Mesendoderm (in vitro differentiated cells): ENCODE measurements around the gene TCF7L2.
A peak's percentile ranks its signal among the peaks of the same experiment; 100 is the strongest.

ENCODE experiments used
- DNase-seq: peaks from one replicate; pipeline ENCODE4 v3.0.0; 2013
- H2AK5ac ChIP-seq: 2 replicates; pipeline ENCODE4 v1.6.1; 2013; ENCODE audit warnings: low read length, inconsistent platforms
- H2BK120ac ChIP-seq: 2 replicates; pipeline ENCODE4 v1.6.1; 2013; ENCODE audit warnings: low read depth, mild to moderate bottlenecking, low read length, moderate library complexity, mixed read lengths
- H2BK15ac ChIP-seq: replicated peaks from 2 replicates; pipeline ENCODE4 v1.6.1; 2013; ENCODE audit warnings: low read depth, mild to moderate bottlenecking, moderate library complexity
- H2BK5ac ChIP-seq: 2 replicates; pipeline ENCODE4 v1.6.1; 2013; ENCODE audit warnings: low read length, inconsistent platforms
- H3K18ac ChIP-seq: 2 replicates; pipeline ENCODE4 v1.6.1; 2013; ENCODE audit warnings: mild to moderate bottlenecking, low read length, mixed read lengths
- H3K23ac ChIP-seq: one replicate; pipeline ENCODE4 v1.6.1; 2013; ENCODE audit warnings: low read length
- H3K27ac ChIP-seq: 2 replicates; pipeline ENCODE4 v1.5.1; 2013; ENCODE audit warnings: low read depth, mild to moderate bottlenecking, inconsistent platforms, low read length, moderate library complexity
- H3K27me3 ChIP-seq: 2 replicates; pipeline ENCODE4 v1.6.1; 2013; ENCODE audit warnings: low read length, control low read depth, mild to moderate bottlenecking, inconsistent platforms; ENCODE audit not compliant: insufficient read depth, poor library complexity
- H3K36me3 ChIP-seq: 2 replicates; pipeline ENCODE4 v1.6.1; 2013; ENCODE audit warnings: low read length, inconsistent platforms; ENCODE audit not compliant: control insufficient read depth, insufficient read depth
- H3K4ac ChIP-seq: one replicate; pipeline ENCODE4 v1.6.1; 2013; ENCODE audit warnings: low read depth, mild to moderate bottlenecking, low read length, moderate library complexity
- H3K4me1 ChIP-seq: 2 replicates; pipeline ENCODE4 v1.6.1; 2013; ENCODE audit warnings: low read depth, low read length, inconsistent platforms; ENCODE audit not compliant: control insufficient read depth
- H3K4me2 ChIP-seq: 2 replicates; pipeline ENCODE4 v1.6.1; 2013; ENCODE audit warnings: low read length
- H3K4me3 ChIP-seq: 2 replicates; pipeline ENCODE4 v1.5.1; 2013; ENCODE audit warnings: mild to moderate bottlenecking, low read length
- H3K56ac ChIP-seq: one replicate; pipeline ENCODE4 v1.6.1; 2013; ENCODE audit warnings: low read length
- H3K79me1 ChIP-seq: 2 replicates; pipeline ENCODE4 v1.6.1; 2013; ENCODE audit warnings: low read length, inconsistent platforms
- H3K79me2 ChIP-seq: 2 replicates; pipeline ENCODE4 v1.6.1; 2013; ENCODE audit warnings: mild to moderate bottlenecking, low read length; ENCODE audit not compliant: control insufficient read depth, insufficient read depth
- H3K9ac ChIP-seq: 2 replicates; pipeline ENCODE4 v1.6.1; 2013; ENCODE audit warnings: low read length, inconsistent platforms
- H4K5ac ChIP-seq: one replicate; pipeline ENCODE4 v1.6.1; 2013; ENCODE audit warnings: low read length
- H4K8ac ChIP-seq: one replicate; pipeline ENCODE4 v1.6.1; 2013; ENCODE audit warnings: low read depth, mild to moderate bottlenecking, control low read depth, low read length, moderate library complexity
- WGBS: extraction: QIAGEN DNeasy Blood & Tissue Kit; methylation state at CpG from one replicate; pipeline ENCODE4 v1.1.7; 2013; ENCODE audit warnings: low lambda C conversion rate, missing lambda C conversion rate; ENCODE audit not compliant: insufficient coverage; ENCODE audit errors: extremely low coverage; 5-methylcytosine and 5-hydroxymethylcytosine counted together

TCF7L2 gene

DNA sequence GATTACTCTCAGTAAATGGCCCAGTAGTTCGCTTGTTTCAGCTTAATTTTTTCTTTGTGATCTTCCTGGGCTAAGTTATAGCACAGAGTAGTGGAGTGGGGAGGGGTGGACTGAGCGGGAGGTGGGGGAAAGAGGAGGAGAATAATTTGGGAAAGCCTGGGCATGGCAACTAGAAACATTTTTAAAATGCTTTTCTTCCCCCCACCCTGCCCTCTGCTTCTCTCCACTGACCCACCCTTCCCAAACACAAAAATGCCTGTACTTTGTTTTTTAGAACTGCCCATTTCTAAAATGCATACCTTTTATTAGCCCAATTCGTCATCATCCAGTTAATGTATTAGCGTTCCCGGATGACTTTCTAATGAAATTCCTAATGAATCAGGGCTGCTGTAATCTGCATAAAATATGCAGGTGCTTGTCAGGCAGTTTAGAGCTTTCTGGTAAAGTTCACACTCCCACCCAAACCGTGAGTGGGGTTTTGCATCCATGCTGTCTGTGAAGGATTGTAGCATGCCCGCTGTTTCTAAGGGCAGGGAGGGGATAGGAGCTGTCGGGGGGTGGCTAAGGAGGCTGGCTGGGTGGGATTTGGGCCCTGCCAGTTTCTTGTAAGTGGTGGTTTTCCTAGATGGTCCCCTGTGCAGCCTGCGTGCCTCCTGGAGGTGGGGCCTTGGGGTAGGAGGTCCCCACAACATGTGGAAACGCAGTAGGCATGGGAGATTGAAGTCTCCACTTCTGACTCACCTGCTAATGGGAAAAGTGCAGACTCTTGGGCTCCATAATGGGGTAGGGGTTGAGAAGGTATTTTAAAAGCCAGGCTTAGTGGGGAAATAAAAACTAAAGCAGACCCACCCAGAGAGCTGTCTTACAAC lies 190.3 kb downstream of the TCF7L2 start:
- no peak overlapping the region for H3K56ac ChIP-seq
- H3K4me3 ChIP-seq: no peak overlapping the region
- peaks cover 15% of the 10 kb centered on the region for H3K4me1 ChIP-seq
- H2BK15ac ChIP-seq: no peak overlapping the region
- H3K18ac ChIP-seq: no peak overlapping the region
- H2BK5ac ChIP-seq: no peak overlapping the region
- H4K8ac ChIP-seq: no peak overlapping the region
- H3K4me2 ChIP-seq: no peak overlapping the region
- H3K4ac ChIP-seq: no peak overlapping the region
- H3K27me3 ChIP-seq: no peaks in the 10 kb centered on the region
- H2BK120ac ChIP-seq: no peak overlapping the region
- H3K36me3 ChIP-seq: peaks cover 2% of the 10 kb centered on the region
- no peak overlapping the region for H2AK5ac ChIP-seq
- no CpG with 5 or more reads among the region's 10 CpGs for WGBS
- H4K5ac ChIP-seq: no peak overlapping the region
- peaks cover 10% of the 10 kb centered on the region for H3K79me2 ChIP-seq
- peak; percentile 51 for DNase-seq
- peaks cover 19% of the 10 kb centered on the region for H3K79me1 ChIP-seq
- no peak overlapping the region for H3K23ac ChIP-seq
- no peak overlapping the region for H3K27ac ChIP-seq
- no peak overlapping the region for H3K9ac ChIP-seq

DNA sequence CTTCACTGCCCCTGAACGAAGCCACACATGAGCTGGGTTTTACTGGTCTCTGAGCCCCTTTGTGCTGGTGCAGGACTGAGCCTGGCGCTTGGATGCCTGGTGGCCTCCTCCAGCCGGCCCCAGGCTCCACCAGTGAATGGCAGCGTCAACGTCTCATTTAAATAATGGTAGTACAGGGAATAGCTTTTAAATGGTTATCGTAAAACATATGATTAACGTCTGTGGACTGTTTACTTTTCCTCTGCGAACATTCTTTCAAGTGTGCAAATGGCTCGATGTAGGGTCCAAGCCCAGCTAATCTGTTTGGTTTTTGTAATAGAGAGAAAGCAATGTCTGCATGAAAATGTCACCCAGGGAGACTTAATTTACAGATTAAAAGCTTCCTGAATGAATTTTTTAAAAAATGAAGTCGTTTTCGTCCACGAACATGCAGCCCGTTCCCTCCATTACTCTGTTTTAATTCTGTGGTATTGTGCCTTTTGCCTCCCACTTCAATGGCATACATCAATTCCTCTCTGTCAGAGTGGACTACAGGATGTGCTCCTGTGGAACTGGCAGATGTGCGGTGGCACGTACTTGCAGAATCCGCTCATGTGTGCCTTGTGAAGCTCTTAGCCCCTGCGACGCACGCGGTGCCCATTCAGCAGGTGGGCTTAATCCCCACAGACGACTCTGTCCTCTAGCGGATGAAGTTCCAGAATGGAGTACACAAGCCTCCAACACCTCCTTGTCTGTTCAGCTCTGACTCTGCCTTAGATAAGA lies 192.7 kb downstream of the TCF7L2 start:
- H4K8ac ChIP-seq: no peak overlapping the region
- H3K23ac ChIP-seq: no peak overlapping the region
- peaks cover 8% of the 10 kb centered on the region for H3K4me1 ChIP-seq
- no peak overlapping the region for H2BK5ac ChIP-seq
- no peak for DNase-seq
- H3K4me3 ChIP-seq: no peak overlapping the region
- no peaks in the 10 kb centered on the region for H3K27me3 ChIP-seq
- no CpG with 5 or more reads among the region's 22 CpGs for WGBS
- H3K4me2 ChIP-seq: no peak overlapping the region
- peaks cover 2% of the 10 kb centered on the region for H3K36me3 ChIP-seq
- H2BK15ac ChIP-seq: no peak overlapping the region
- H3K18ac ChIP-seq: no peak overlapping the region
- peaks cover 6% of the 10 kb centered on the region for H3K79me1 ChIP-seq
- no peak overlapping the region for H3K4ac ChIP-seq
- no peak overlapping the region for H2AK5ac ChIP-seq
- no peak overlapping the region for H3K9ac ChIP-seq
- no peak overlapping the region for H2BK120ac ChIP-seq
- no peak overlapping the region for H4K5ac ChIP-seq
- H3K79me2 ChIP-seq: no peaks in the 10 kb centered on the region
- no peak overlapping the region for H3K56ac ChIP-seq
- no peak overlapping the region for H3K27ac ChIP-seq

GRCh38 chr10:113144576-113144975 lies 194.5 kb downstream of the TCF7L2 start:
- Histone ChIP-seq H2AK5ac (no peak overlapping the region), H3K27ac (no peak overlapping the region), H3K4ac (no peak overlapping the region), H3K4me3 (no peak overlapping the region), H2BK120ac (no peak overlapping the region), H3K4me2 (no peak overlapping the region), H3K9ac (no peak overlapping the region), H4K5ac (no peak overlapping the region), H3K4me1 (peaks cover 3% of the 10 kb centered on the region), H2BK5ac (no peak overlapping the region), H3K36me3 (peaks cover 2% of the 10 kb centered on the region), H2BK15ac (no peak overlapping the region), H3K27me3 (no peaks in the 10 kb centered on the region), H3K79me2 (no peaks in the 10 kb centered on the region), H3K79me1 (peaks cover 3% of the 10 kb centered on the region), H3K23ac (no peak overlapping the region), H4K8ac (no peak overlapping the region), H3K18ac (no peak overlapping the region), H3K56ac (no peak overlapping the region)
- WGBS: no CpG with 5 or more reads among the region's 5 CpGs
- no peak for DNase-seq

GRCh38 chr10:113148071-113148825 lies 198.2 kb downstream of the TCF7L2 start:
- H3K4me1 ChIP-seq: no peaks in the 10 kb centered on the region
- no peak overlapping the region for H2AK5ac ChIP-seq
- WGBS: no CpG with 5 or more reads among the region's 11 CpGs
- no peak overlapping the region for H3K56ac ChIP-seq
- H4K8ac ChIP-seq: no peak overlapping the region
- H3K9ac ChIP-seq: no peak overlapping the region
- DNase-seq: no peak
- H3K4ac ChIP-seq: no peak overlapping the region
- H3K4me3 ChIP-seq: no peak overlapping the region
- H4K5ac ChIP-seq: no peak overlapping the region
- no peak overlapping the region for H2BK120ac ChIP-seq
- H3K27me3 ChIP-seq: no peaks in the 10 kb centered on the region
- H2BK5ac ChIP-seq: no peak overlapping the region
- peaks cover 3% of the 10 kb centered on the region for H3K36me3 ChIP-seq
- H3K79me1 ChIP-seq: no peaks in the 10 kb centered on the region
- H3K4me2 ChIP-seq: no peak overlapping the region
- no peak overlapping the region for H3K27ac ChIP-seq
- H3K79me2 ChIP-seq: no peaks in the 10 kb centered on the region
- H3K23ac ChIP-seq: no peak overlapping the region
- no peak overlapping the region for H3K18ac ChIP-seq
- H2BK15ac ChIP-seq: no peak overlapping the region

GRCh38 chr10:113148901-113149300 lies 198.9 kb downstream of the TCF7L2 start:
- Histone ChIP-seq H3K36me3 (peaks cover 3% of the 10 kb centered on the region), H3K4ac (no peak overlapping the region), H2BK15ac (no peak overlapping the region), H3K23ac (no peak overlapping the region), H3K18ac (no peak overlapping the region), H3K27me3 (no peaks in the 10 kb centered on the region), H3K4me3 (no peak overlapping the region), H2BK5ac (no peak overlapping the region), H3K79me1 (no peaks in the 10 kb centered on the region), H3K27ac (no peak overlapping the region), H2BK120ac (no peak overlapping the region), H4K5ac (no peak overlapping the region), H2AK5ac (no peak overlapping the region), H3K4me2 (no peak overlapping the region), H3K4me1 (no peaks in the 10 kb centered on the region), H3K79me2 (no peaks in the 10 kb centered on the region), H4K8ac (no peak overlapping the region), H3K9ac (no peak overlapping the region), H3K56ac (no peak overlapping the region)
- no CpG with 5 or more reads among the region's 4 CpGs for WGBS
- DNase-seq: no peak
